AG04450 (cell line): ENCODE results near the gene GRIA4. TPM values are rescaled to one million over a fixed set of nuclear protein-coding genes. Genes with fewer than 3 reads are reported as not detected.
A peak's percentile ranks its signal among the peaks of the same experiment; 100 is the strongest.

ENCODE experiments used
- CTCF ChIA-PET: fragments of 300-600, 350-600 bp; formaldehyde crosslinking; extraction: SDS; loops from one replicate; lab custom pipeline; 2022; ENCODE audit warnings: antibody characterized with exemption, inconsistent platforms; lab: Charles Lee
- POLR2A ChIA-PET: fragments of 350-600 bp; formaldehyde crosslinking; extraction: SDS; loops from one replicate; lab custom pipeline; 2021; ENCODE audit warnings: antibody characterized with exemption, inconsistent platforms; lab: Yijun Ruan, JAX
- DNase-seq: peaks from one replicate; pipeline ENCODE4 v3.0.0-alpha.2; 2011; ENCODE audit warnings: low read depth, low spot score
- H3K27ac ChIP-seq: one replicate; pipeline ENCODE4 v1.5.1; 2012; ENCODE audit warnings: low read depth, low read length, control low read depth
- H3K27me3 ChIP-seq: one replicate; pipeline ENCODE4 v1.6.0; 2012; ENCODE audit warnings: low read length; ENCODE audit not compliant: control insufficient read depth, insufficient read depth
- H3K4me3 ChIP-seq: 2 replicates; pipeline ENCODE4 v1.5.1; 2011; ENCODE audit warnings: mild to moderate bottlenecking, low read depth, low read length, control low read depth
- H3K9me3 ChIP-seq: 2 replicates; pipeline ENCODE4 v1.5.1; 2012; ENCODE audit warnings: low read length; ENCODE audit not compliant: control insufficient read depth, insufficient read depth
- polyA plus RNA-seq: library from polyadenylated mRNA; depleted of rRNA; stranded (reverse); fragments of >200 nt; gene quantifications from 2 replicates; pipeline ENCODE4 v1.2.3, GENCODE V29; 2011
- TF ChIP-seq, protein P1 (sequence below): IDR thresholded peaks from 2 replicates; pipeline ENCODE4 v1.5.1; 2011; ENCODE audit warnings: low read depth, low read length, control low read depth, inconsistent platforms

GRIA4 gene
- polyA plus RNA-seq, 1 experiment = 0.64 TPM

DNA sequence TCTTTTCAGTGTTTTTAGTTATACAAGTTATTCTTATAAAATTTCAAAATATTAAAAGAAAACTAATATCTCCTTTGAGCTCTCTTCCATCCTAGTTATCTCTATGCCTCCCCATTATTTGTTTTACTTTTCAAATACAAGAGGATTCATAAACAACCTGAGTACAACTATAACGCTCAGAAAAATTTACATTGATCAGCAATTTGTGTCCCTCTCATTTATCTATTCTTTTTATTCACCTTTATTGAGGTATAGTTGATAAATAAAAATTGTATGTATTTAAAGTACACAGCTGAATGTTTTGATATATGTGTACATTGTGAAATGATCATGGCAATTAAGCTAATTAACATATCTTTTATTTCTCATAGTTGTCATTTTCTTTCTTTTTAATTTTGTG, 57.6 kb downstream of the GRIA4 start:
- CTCF ChIA-PET = interaction anchor here (0.6 kb wide), 1 partner anchor 126 kb away, joined by 3 read pairs; no protein-coding TSS in a partner anchor

DNA sequence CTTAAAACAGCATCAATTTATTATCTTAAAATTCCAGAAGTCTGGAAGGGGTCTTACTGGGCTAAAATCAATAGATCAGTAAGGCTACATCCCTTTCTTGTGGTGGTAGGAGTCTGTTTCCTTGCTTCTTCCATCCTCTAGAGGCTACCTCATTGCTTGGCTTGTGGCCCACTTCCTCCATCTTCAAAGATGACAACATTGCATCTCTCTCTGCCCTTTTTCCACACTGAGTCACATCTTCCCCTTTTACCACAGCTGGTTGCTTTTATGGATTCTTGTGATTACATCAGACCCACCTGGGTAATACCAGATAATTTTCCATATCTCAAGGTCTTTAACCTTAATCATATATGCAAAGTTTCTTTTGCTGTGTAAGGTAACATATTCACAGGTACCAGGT, 60.9 kb downstream of the GRIA4 start:
- H3K9me3 ChIP-seq = no peaks in the 10 kb centered on the region
- POLR2A ChIA-PET = no interaction called here
- CTCF ChIA-PET = no interaction called here
- H3K4me3 ChIP-seq = no peak overlapping the region
- no peaks in the 10 kb centered on the region for H3K27me3 ChIP-seq
- TF ChIP-seq, protein P1, sequence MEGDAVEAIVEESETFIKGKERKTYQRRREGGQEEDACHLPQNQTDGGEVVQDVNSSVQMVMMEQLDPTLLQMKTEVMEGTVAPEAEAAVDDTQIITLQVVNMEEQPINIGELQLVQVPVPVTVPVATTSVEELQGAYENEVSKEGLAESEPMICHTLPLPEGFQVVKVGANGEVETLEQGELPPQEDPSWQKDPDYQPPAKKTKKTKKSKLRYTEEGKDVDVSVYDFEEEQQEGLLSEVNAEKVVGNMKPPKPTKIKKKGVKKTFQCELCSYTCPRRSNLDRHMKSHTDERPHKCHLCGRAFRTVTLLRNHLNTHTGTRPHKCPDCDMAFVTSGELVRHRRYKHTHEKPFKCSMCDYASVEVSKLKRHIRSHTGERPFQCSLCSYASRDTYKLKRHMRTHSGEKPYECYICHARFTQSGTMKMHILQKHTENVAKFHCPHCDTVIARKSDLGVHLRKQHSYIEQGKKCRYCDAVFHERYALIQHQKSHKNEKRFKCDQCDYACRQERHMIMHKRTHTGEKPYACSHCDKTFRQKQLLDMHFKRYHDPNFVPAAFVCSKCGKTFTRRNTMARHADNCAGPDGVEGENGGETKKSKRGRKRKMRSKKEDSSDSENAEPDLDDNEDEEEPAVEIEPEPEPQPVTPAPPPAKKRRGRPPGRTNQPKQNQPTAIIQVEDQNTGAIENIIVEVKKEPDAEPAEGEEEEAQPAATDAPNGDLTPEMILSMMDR = no peak
- no peak for DNase-seq
- H3K27ac ChIP-seq = no peak overlapping the region

More for the DNA sequence above, 57.6 kb downstream of the GRIA4 start:
- no peak overlapping the region for H3K27ac ChIP-seq
- no peaks in the 10 kb centered on the region for H3K27me3 ChIP-seq
- H3K4me3 ChIP-seq = no peak overlapping the region
- no peaks in the 10 kb centered on the region for H3K9me3 ChIP-seq
- DNase-seq = no peak
- POLR2A ChIA-PET = no interaction called here
- TF ChIP-seq, protein P1 = no peak

DNA sequence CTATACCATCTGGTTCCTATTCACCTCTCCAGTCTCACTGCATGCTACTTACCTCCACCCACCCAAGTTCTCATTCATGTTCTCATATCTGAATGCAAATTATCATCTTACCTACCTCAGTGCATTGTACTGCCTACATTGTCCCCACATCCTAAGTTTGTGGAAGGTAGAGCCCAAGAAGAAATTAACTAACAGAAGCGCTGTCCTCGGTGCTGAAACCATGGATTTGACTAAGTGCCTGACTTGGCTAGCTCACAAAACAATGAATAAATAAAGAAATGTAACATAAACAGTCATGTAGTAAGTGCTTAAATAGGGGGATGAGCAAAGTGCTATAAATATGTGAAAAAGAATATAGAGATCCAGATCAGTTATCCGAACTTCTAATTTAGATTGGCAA, 63.2 kb downstream of the GRIA4 start:
- CTCF ChIA-PET = no interaction called here
- Histone ChIP-seq H3K4me3 (no peak overlapping the region), H3K27me3 (no peaks in the 10 kb centered on the region), H3K9me3 (no peaks in the 10 kb centered on the region), H3K27ac (no peak overlapping the region)
- TF ChIP-seq, protein P1 = no peak
- DNase-seq = peak; percentile 34
- POLR2A ChIA-PET = no interaction called here

DNA sequence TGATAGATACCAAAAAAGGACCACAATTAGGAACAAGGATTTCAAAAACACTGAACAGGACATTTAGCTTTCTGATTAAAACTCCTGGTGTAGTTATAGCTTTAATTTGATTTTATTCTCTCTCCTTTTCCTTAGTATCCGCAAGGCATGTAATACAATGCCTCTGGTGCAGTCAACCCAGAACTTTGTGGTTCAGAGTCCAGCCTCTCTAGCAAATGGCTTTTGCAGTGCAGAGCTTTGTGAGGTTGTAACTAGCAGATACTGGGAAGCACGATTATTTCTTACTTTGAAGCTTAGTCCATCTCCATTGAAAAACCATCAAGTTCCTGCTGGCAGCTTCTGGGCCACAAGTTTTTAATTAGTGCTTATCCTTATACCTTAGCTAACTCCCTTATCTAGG, 79.8 kb downstream of the GRIA4 start:
- no peaks in the 10 kb centered on the region for H3K27me3 ChIP-seq
- DNase-seq = no peak
- no peak overlapping the region for H3K27ac ChIP-seq
- ChIA-PET CTCF (no interaction called here), POLR2A (no interaction called here)
- no peak overlapping the region for H3K4me3 ChIP-seq
- H3K9me3 ChIP-seq = no peaks in the 10 kb centered on the region
- TF ChIP-seq, protein P1 = no peak

DNA sequence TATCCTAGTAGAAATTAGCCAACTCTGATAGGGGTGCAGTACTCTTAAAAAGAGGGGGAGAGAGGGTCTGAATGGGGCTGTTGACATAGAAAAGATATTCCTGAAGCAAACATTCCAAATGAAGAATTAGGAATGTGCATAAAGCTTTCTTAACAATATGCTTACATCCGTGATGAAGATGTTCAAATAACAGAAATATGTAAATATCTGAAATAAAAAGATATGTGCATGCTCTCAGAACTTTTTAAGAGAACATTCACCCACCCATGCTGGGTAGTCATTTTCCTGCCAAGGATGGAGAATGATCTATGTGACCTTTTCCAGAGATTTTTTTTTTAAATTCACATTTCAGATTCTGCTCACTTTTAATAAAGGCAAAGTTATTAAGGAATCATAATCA, 80.6 kb downstream of the GRIA4 start:
- TF ChIP-seq, protein P1 = no peak
- no peak overlapping the region for H3K27ac ChIP-seq
- H3K9me3 ChIP-seq = no peaks in the 10 kb centered on the region
- DNase-seq = no peak
- ChIA-PET POLR2A (no interaction called here), CTCF (no interaction called here)
- no peaks in the 10 kb centered on the region for H3K27me3 ChIP-seq
- no peak overlapping the region for H3K4me3 ChIP-seq
